GM21576 (cell line): ENCODE data around the gene PCF11.
"Not testable (repeated sequence)": the region's sequence is repeated elsewhere in the genome, so short reads cannot be mapped to it uniquely, and the experiment has no call there.

Experiments
- ATAC-seq: cut with Tn5 transposase; IDR thresholded peaks from one replicate; pipeline ENCODE4 v1.9.1; 2021; ENCODE audit warnings: mild to moderate bottlenecking, moderate library complexity; ENCODE audit not compliant: unreplicated experiment

The PCF11 gene

GRCh38 chr11:83156996-83157593 is at the start of gene PCF11:
PCF11 (plus strand) TSS chr11:83157131; CDS start chr11:83157440, 309 bp downstream.
- peak; percentile 1 for ATAC-seq

- ATAC-seq: no peak
Measured at GRCh38 chr11:83112886-83113285, 44.0 kb upstream of the PCF11 start.

- no peak for ATAC-seq
Measured at GRCh38 chr11:83115026-83115425, 41.9 kb upstream of the PCF11 start.

GRCh38 chr11:83115551-83115950 is 41.4 kb upstream of the PCF11 start:
- ATAC-seq: no peak

GRCh38 chr11:83116015-83116641 is 40.8 kb upstream of the PCF11 start:
- no peak for ATAC-seq

- no peak for ATAC-seq
Measured at GRCh38 chr11:83118814-83119213, 38.1 kb upstream of the PCF11 start.

- ATAC-seq: no peak
Measured at GRCh38 chr11:83119216-83119615, 37.7 kb upstream of the PCF11 start.

- ATAC-seq: no peak
Measured at GRCh38 chr11:83120327-83120726, 36.6 kb upstream of the PCF11 start.

- ATAC-seq: no peak
Measured at GRCh38 chr11:83122050-83122449, 34.9 kb upstream of the PCF11 start.

- no peak for ATAC-seq
Measured at GRCh38 chr11:83122766-83123165, 34.2 kb upstream of the PCF11 start.

GRCh38 chr11:83124636-83125424 is 32.1 kb upstream of the PCF11 start:
- ATAC-seq: no peak

GRCh38 chr11:83125577-83125976 is 31.4 kb upstream of the PCF11 start:
- ATAC-seq: no peak

GRCh38 chr11:83127310-83127637 is 29.7 kb upstream of the PCF11 start:
- no peak for ATAC-seq

GRCh38 chr11:83132191-83132590 is 24.7 kb upstream of the PCF11 start:
- no peak for ATAC-seq

GRCh38 chr11:83133266-83133665 is 23.7 kb upstream of the PCF11 start:
- not testable (repeated sequence) for ATAC-seq

- ATAC-seq: no peak
Measured at GRCh38 chr11:83139310-83139709, 17.6 kb upstream of the PCF11 start.

GRCh38 chr11:83140691-83141455 is 16.1 kb upstream of the PCF11 start:
- ATAC-seq: peak; percentile 97

GRCh38 chr11:83147895-83148294 is 9.0 kb upstream of the PCF11 start:
- ATAC-seq: no peak

GRCh38 chr11:83150450-83150849 is 6.5 kb upstream of the PCF11 start:
- no peak for ATAC-seq

GRCh38 chr11:83151274-83151977 is 5.5 kb upstream of the PCF11 start:
- no peak for ATAC-seq

- ATAC-seq: no peak
Measured at GRCh38 chr11:83152264-83152663, 4.7 kb upstream of the PCF11 start.
